ENCODE measurements around the gene KNG1.

DNA sequence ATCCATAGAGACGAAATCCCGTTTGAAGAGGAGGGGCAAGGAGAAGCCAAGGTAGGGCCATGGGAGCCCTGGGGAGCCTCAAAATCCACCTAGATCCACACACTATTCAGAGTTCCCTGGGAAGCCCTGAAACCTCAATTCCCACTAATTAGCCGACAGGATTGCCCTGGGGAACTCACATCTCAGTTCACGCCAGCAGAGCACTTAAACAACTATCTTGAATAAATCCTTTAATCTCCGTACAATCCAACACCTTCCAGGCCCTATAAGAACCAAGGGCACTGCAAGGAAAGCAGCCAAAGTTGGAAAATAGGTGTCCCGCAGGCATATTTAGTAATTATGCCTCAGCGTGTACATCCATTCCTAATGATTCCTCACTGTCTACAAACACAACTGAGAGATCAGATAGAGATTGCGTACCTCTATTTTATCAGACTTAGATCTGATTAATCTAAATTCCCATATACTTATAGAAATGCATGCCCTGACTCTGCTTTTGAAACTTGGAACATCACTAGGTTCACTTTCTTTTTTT is 40.6 kb downstream of the KNG1 start:
- TF ChIP-seq, protein P1, sequence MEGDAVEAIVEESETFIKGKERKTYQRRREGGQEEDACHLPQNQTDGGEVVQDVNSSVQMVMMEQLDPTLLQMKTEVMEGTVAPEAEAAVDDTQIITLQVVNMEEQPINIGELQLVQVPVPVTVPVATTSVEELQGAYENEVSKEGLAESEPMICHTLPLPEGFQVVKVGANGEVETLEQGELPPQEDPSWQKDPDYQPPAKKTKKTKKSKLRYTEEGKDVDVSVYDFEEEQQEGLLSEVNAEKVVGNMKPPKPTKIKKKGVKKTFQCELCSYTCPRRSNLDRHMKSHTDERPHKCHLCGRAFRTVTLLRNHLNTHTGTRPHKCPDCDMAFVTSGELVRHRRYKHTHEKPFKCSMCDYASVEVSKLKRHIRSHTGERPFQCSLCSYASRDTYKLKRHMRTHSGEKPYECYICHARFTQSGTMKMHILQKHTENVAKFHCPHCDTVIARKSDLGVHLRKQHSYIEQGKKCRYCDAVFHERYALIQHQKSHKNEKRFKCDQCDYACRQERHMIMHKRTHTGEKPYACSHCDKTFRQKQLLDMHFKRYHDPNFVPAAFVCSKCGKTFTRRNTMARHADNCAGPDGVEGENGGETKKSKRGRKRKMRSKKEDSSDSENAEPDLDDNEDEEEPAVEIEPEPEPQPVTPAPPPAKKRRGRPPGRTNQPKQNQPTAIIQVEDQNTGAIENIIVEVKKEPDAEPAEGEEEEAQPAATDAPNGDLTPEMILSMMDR (IDR thresholded peaks at IDR 0.05): no peak
- no peak for TF ChIP-seq POLR2A (IDR thresholded peaks at IDR 0.05)
